GM18907 (cell line): ENCODE measurements around the gene HERC2.

Experiments
- ATAC-seq: cut with Tn5 transposase; IDR thresholded peaks from one replicate; pipeline ENCODE4 v1.9.1; 2021; ENCODE audit warnings: mild to moderate bottlenecking, moderate library complexity; ENCODE audit not compliant: unreplicated experiment

The HERC2 gene

DNA sequence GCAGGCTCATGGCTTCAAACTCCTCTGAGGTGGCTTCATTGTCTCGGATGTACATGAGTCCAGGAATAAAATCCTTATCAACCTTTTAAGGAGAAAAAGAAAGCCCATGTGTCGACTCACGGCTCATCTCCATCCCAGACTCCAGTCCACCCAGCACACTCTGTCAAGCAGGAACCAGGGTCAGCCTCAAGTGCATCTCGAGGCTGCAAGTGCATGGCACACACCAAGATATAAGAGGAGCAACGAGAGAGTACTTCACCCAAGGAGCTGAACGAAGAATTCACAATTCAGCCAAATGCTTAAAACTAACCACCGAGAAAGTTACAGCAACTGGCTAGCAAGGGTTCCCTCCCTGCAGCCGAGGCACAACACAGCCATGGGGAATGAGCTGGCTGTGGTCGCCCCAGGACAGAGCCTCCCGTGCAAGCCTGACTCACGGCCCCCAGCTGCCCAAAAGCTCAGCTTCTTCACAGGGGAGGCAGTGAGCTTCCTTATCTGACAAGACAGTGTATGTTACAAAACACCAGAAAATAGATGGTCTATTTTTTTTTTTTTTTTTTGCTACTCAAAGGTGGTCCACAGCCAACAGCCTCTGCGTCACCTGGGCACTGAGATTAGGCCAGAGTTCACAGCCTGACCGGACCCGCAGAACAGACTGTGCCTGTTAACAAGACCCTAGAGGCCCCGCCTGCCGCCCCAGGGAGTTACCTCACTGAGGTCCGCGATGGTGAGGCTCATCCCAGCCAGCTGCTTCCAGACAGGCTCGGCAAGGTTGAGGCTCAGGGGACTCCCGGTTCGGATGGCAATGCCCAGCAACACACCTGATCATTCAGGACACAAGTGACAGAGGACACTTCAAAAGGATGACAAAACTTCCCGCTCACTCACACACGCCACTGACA is 207.0 kb downstream of the HERC2 start:
- no peak for ATAC-seq

DNA sequence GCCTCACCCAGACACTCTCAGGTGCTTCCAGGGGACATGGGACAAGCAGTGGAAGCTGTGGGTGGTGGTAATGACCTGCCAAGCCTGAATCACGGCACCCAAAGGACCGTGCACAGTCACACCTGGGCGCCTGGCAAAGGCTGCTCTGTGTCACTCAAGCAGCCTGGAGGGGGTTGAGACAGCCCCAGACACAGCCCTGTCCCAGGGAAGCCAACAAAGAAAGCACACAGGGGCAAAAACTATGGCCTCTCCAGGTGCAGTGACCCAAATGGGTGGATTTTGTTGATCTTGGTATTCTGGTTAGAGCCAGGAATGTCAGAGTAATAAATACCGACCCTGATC is 207.9 kb downstream of the HERC2 start:
- no peak for ATAC-seq

DNA sequence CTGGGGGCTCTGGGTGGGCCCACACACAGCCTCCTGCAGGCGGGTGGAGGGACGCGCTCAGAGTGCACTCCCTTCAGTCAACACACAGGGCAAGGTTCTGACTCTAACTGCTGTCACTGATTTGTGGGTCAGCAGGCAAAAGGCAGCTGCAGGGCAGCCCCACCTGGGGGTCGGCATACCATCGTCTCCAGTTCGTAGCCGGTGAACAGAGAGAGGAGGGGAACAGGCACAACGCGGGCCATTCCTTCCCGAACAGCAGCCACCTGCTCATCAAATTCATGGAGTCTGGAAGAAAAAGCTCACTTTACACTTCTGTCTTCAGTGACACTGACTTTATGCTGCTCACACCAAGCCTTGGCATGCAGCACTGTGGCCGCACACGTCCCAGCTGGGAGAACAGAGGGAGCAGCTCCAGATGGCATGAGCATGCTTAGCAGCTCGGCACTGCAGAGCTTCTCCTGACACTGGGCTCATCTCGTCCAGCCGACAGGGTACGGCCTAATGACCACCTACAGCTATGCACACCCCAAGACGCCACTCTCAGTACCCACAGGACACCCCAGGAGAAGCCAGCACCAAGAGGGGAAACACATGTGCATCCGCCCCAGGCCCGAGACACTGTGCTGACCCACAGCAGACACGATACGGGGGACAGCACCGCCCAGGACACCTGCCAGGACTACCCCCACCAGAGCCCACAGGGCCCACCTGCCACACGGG is 208.4 kb downstream of the HERC2 start:
- ATAC-seq, result no peak

DNA sequence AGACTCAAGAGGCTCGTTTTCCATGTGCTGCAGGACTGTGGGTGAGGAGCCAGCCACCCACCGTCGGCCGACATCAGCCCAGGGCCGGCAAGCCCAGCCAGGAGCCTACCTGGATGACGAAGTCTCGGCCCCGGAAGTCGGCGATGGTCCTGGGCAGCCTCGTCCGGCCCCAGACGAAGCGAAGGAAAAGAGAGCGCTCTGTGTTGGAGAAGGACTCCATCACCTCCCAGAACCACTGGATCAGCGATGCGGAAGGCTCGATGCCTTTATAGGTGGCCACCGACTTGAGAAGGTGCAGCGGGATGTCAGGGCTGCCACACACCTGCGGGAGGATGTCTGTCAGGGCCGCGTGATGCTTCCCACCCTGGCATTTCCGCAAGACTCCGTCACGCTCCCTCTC is 209.0 kb downstream of the HERC2 start:
- no peak for ATAC-seq

GRCh38 chr15:28112101-28112760 is 209.7 kb downstream of the HERC2 start:
- no peak for ATAC-seq

DNA sequence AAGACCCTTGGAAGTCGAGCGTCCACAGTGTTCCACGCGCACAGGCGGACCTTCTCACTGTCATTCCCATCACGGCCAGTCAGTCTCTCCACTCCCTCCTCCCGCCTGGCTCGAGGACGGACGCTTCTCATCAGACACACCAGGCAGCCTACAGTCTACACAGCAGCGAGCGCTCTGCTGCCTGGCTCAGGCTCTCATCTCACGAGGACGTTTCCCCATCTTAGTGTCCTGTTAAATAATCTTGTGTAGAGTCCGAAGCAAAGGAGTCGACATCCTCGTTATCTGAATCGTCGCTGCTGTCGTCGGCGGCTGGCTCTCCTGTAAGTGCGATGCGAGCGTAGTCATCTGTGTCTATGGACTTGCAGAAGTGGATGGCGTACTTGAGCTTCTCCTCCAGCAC is 210.4 kb downstream of the HERC2 start:
- ATAC-seq, result no peak

GRCh38 chr15:28110481-28110881 is 211.5 kb downstream of the HERC2 start:
- ATAC-seq, result no peak

DNA sequence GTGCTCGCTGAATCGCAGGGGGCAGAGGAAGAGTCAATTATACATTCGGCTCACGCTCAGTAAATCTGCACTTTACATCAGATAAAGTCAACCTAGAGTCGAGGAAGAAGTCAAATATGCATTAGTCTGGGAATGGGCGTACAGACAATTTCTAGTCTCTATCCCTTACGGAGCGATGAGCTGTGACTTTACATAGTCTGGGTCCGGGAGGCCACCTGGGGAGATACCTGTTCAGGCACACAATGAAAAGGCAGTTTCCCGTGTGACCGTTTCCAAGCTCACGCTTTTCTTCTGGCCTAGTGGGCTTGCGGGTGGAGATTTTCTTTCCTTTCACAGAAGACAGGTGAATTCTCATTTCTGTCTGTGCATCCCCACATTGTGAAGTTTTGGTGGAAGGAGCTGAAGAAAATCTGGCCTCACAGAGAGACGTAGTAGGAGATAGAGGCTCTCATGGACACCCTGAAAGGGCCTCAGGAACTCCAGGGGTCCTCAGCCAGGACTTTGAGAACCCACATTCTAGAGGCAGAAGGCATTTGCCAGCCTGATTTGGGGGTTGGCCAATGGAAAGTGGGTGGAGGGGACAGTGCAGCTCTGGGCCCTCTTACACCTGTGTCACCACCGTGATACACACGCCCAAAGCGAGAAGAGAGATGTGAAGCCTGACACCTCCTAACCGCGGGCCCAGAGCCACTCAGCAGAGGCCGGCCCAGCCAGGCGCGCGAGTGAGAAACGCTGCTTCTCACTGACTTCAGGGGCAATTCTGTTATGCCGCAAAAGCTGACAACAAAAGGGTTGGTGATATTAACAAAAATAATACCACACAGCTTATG is 212.1 kb downstream of the HERC2 start:
- ATAC-seq, result no peak

- no peak for ATAC-seq
Measured at GRCh38 chr15:28107904-28108275, 214.1 kb downstream of the HERC2 start.

DNA sequence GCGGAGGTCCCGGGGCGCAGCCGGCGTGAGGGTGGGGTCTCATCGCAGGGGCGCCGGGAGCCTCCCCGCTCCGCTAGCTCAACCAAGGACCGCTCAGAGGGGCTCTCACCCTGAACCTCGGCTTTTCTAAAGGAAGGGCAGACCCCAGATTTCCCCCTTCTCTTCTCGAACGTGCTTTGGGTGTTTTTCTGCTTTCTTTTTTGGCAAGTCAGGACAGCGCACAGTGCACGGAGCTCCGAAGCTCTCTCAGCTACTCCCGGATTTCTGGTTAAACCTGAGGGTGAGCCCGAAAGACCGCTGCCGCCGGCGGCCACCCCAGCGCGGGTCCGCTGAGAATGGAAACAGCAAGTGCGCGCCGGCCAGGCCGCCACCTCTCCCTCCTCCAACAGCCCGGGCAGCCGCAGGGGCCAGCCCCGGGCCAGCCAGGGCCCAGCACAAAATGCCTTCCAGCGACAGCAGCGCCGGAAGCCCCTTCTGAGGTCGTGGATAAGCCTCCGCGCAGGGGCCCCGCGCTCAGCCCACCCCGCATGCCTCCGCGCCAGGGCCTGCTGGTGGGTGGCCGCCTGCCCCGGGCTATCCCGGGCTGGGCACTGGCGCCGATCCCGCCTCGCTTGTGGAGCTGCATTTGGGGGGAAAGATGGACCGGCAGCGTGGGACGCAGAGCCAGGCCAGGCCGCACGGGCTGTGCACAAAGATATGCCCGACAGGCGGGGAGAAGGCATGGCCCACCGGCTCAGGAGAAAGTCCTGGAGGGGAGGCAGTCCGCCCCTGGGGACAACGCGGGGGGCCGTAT is 214.7 kb downstream of the HERC2 start:
- no peak for ATAC-seq

- ATAC-seq, result no peak
Measured at GRCh38 chr15:28106294-28107110, 215.5 kb downstream of the HERC2 start.

- no peak for ATAC-seq
Measured at GRCh38 chr15:28105793-28106192, 216.2 kb downstream of the HERC2 start.

GRCh38 chr15:28105224-28105791 is 216.7 kb downstream of the HERC2 start:
- ATAC-seq, result no peak

GRCh38 chr15:28104326-28104725 is 217.7 kb downstream of the HERC2 start:
- ATAC-seq, result no peak

DNA sequence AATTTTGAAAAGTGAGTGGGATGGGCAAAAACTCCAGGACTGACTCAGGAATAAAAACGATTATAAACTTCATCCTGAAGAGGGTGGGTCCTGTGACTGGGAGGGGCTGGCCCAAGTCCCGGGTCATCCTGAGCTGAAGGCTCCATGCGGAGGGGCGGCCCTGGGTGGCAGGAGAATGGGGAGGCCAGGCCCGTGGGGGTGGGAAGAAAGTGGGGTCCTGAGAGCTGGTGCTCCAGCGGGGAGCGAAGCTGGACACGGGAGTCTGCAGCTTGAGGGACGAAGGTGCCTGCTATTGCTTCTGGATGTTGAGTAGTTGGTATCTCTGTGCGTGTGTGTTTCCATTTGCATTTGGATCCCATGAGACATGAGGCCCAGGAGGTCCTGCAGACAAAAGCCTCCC is 218.1 kb downstream of the HERC2 start:
- no peak for ATAC-seq

DNA sequence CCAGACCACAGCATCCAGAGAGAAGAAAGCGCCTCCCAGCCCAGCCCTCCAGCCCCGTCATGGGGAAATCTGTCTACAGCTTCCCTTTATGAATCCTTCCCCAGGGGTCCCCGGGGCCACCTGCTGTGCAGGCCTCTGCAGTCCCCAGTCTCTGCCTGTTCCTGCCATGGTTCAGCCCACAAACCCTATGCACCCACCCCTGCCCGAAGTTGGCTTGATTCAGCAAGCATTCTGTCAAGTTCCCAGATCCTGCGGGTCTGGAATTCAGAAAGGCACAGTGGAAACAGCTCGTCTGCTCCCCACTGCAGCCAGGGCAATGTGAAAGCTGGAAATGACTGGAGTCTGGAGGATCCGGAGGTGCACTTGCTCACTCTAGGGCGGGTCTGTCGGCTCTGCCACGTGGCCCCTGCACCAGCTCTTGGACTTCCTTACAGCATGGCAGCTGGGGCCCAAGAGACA is 220.0 kb downstream of the HERC2 start:
- no peak for ATAC-seq

DNA sequence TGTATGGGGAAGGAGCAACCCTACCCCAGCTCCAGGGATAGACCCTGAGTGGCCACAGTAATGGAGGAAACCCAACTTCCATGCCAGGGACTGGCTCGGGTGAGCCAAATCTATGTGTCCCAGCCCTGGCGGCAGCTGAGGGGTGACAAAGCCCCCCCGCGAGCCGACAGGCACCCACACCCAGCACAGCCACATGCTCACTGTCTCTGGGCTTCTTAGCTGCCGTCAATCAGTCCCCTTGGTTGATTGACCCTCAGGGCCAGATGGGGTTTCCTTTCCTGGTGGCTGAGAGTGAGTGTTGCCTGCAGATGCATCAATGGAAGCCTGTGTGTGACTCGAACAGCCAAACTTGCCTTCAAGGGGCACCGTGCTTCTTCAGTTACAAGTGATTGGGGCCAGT is 220.8 kb downstream of the HERC2 start:
- no peak for ATAC-seq

DNA sequence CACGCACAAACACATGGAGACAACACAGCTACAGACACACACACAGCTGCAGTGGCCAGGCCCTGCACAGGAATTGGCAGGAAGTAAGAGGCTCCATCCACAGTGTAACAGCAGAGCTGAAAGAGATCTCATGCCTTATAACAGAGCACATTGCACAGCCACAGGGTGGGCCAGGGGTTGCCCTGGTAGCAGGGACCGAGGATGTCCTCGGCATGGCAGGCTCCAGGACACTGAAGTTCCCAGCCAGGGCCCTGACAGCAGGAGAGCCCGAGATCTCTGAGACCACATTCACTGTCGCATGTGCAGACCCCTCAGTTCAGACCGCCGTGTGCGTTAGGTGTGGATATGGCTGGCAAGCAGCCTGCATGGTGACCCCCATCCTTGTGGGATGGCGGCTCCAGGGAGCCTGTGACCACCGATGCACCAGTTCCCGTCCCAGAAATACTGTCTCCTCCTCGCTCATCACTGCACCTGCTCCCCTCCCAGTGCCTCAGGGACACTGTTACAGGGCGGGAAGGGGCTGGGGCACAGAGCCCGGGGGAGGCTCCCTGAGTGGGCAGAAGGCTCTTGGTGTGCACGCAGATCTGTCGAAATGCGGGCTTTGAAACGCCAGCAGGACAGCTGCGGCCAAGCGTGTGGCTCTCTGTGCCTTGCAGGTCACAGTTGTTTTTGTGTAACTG is 221.3 kb downstream of the HERC2 start:
- no peak for ATAC-seq
